AG04450 (cell line): ENCODE measurements around the gene CCDC187. TPM values are rescaled to one million over a fixed set of nuclear protein-coding genes. Genes with fewer than 3 reads are reported as not detected.

Experiments used
- CTCF ChIA-PET: fragments of 300-600, 350-600 bp; formaldehyde crosslinking; extraction: SDS; loops from one replicate; lab custom pipeline; 2022; ENCODE audit warnings: antibody characterized with exemption, inconsistent platforms; lab: Charles Lee
- POLR2A ChIA-PET: fragments of 350-600 bp; formaldehyde crosslinking; extraction: SDS; loops from one replicate; lab custom pipeline; 2021; ENCODE audit warnings: antibody characterized with exemption, inconsistent platforms; lab: Yijun Ruan, JAX
- DNase-seq: peaks from one replicate; pipeline ENCODE4 v3.0.0-alpha.2; 2011; ENCODE audit warnings: low read depth, low spot score
- H3K27ac ChIP-seq: one replicate; pipeline ENCODE4 v1.5.1; 2012; ENCODE audit warnings: low read depth, low read length, control low read depth
- H3K27me3 ChIP-seq: one replicate; pipeline ENCODE4 v1.6.0; 2012; ENCODE audit warnings: low read length; ENCODE audit not compliant: control insufficient read depth, insufficient read depth
- H3K4me3 ChIP-seq: 2 replicates; pipeline ENCODE4 v1.5.1; 2011; ENCODE audit warnings: mild to moderate bottlenecking, low read depth, low read length, control low read depth
- H3K9me3 ChIP-seq: 2 replicates; pipeline ENCODE4 v1.5.1; 2012; ENCODE audit warnings: low read length; ENCODE audit not compliant: control insufficient read depth, insufficient read depth
- polyA plus RNA-seq: library from polyadenylated mRNA; depleted of rRNA; stranded (reverse); fragments of >200 nt; gene quantifications from 2 replicates; pipeline ENCODE4 v1.2.3, GENCODE V29; 2011
- TF ChIP-seq, protein P1 (sequence below): IDR thresholded peaks from 2 replicates; pipeline ENCODE4 v1.5.1; 2011; ENCODE audit warnings: low read depth, low read length, control low read depth, inconsistent platforms

CCDC187 gene
- polyA plus RNA-seq, 1 experiment = not detected

DNA sequence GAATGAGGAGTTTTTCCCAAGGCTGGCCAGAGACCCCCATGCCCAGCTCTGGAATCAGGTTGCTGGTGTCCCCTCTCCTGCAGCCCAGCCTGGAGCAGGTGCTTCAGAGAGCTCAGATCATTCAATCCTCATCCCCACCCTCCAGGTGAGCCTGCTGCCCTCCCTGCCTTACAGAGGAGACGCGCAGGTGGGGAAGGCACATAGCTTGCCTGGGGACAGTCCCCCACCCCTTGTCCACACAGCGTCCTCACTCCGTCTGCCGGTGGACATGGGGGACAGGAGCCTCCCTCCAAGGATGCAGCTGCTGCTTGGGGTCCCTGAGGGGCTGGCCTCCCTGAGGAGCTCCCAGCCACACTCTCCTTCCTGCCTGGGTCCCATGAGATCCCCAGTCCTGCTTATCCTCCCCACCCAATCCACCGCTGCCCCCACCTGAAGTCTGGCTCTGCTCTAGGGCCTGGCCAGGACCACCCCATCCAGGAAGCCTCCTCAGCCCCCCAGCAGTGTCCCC lies 41.2 kb downstream of the CCDC187 start:
- ChIA-PET CTCF (interaction anchor here (0.9 kb wide), 1 partner anchor 37 kb away, joined by 3 read pairs; no protein-coding TSS in a partner anchor), POLR2A (no interaction called here)

DNA sequence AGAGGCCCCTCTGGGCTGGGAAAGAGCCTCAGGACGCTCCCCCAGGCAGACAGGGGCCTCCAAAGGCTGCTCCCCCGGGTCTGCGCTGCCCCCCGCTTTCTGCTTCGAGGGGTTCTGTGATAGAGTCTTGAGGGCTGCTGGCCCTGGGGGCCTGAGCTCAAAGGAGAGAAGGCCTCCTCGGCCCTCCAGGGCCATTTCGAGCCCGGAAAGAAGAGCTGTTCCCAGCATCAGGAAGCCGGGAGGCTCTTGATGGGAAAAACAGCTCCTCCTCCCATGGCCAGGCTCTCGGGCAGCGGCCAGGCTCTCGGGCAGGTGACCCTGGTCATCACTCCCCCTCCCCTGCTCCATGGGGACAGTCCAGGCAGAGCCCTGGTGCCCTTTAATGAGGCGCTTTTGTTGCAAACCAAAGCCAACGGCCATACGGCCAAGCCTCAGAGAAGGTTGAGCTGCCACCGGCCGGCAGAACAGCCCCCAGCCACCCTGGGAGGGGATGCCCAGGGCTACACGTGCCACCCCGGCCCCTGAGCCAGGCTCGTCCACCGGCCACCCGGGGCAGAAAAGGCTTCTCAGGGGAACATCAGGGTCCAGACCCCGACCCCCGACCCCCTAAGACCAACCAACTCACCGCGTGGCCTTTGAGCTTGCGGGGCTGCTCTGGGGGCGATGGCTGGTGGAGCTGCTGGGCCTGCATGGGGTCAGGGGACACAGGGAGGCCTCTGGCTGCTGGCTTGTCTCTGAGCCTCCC lies 42.0 kb downstream of the CCDC187 start:
- CTCF ChIA-PET = interaction anchor here (0.9 kb wide), 2 partner anchors 36 to 62 kb away, joined by 3 read pairs; no protein-coding TSS in a partner anchor

More for the DNA sequence above, 41.2 kb downstream of the CCDC187 start:
- H3K27ac ChIP-seq = no peak overlapping the region
- TF ChIP-seq, protein P1, sequence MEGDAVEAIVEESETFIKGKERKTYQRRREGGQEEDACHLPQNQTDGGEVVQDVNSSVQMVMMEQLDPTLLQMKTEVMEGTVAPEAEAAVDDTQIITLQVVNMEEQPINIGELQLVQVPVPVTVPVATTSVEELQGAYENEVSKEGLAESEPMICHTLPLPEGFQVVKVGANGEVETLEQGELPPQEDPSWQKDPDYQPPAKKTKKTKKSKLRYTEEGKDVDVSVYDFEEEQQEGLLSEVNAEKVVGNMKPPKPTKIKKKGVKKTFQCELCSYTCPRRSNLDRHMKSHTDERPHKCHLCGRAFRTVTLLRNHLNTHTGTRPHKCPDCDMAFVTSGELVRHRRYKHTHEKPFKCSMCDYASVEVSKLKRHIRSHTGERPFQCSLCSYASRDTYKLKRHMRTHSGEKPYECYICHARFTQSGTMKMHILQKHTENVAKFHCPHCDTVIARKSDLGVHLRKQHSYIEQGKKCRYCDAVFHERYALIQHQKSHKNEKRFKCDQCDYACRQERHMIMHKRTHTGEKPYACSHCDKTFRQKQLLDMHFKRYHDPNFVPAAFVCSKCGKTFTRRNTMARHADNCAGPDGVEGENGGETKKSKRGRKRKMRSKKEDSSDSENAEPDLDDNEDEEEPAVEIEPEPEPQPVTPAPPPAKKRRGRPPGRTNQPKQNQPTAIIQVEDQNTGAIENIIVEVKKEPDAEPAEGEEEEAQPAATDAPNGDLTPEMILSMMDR = no peak
- no peak overlapping the region for H3K4me3 ChIP-seq
- no peak for DNase-seq
- H3K9me3 ChIP-seq = no peaks in the 10 kb centered on the region; the same call in 1 of the 2 replicates
- H3K27me3 ChIP-seq = peaks cover 21% of the 10 kb centered on the region

GRCh38 chr9:136260936-136261472 lies 42.9 kb downstream of the CCDC187 start:
- CTCF ChIA-PET = interaction anchor here (0.9 kb wide), 1 partner anchor 63 kb away, joined by 3 read pairs; no protein-coding TSS in a partner anchor
- no peaks in the 10 kb centered on the region for H3K9me3 ChIP-seq
- TF ChIP-seq, protein P1 = no peak
- no peak overlapping the region for H3K4me3 ChIP-seq
- no peak overlapping the region for H3K27ac ChIP-seq
- POLR2A ChIA-PET = no interaction called here
- no peak for DNase-seq
- H3K27me3 ChIP-seq = peaks cover 23% of the 10 kb centered on the region

More for the DNA sequence above, 42.0 kb downstream of the CCDC187 start:
- no peaks in the 10 kb centered on the region for H3K9me3 ChIP-seq
- H3K4me3 ChIP-seq = no peak overlapping the region
- POLR2A ChIA-PET = no interaction called here
- no peak for DNase-seq
- H3K27me3 ChIP-seq = peaks cover 19% of the 10 kb centered on the region
- no peak overlapping the region for H3K27ac ChIP-seq
- TF ChIP-seq, protein P1 = no peak

DNA sequence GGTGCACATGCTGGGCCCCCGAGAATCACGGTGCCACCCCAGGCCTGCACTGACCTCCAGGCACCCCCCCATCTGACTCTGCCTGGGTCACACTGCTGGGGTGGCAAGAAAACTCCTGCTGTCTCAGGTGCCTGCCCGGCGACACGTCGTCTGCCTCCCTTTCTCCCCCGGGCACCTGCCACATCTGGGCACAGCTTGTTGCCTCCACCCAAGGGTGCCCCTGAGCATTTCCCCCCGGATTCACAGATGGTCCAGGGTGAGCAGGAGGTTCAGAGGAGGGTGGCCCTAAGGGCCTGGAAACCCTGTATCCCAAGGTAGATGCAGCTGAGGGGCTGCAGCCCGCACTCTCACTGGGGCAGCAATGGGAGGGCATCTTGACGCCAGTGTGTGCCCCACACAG lies 43.4 kb downstream of the CCDC187 start:
- POLR2A ChIA-PET = no interaction called here
- CTCF ChIA-PET = no interaction called here
- H3K27ac ChIP-seq = no peak overlapping the region
- H3K27me3 ChIP-seq = peaks cover 23% of the 10 kb centered on the region
- no peaks in the 10 kb centered on the region for H3K9me3 ChIP-seq
- DNase-seq = no peak
- no peak overlapping the region for H3K4me3 ChIP-seq
- TF ChIP-seq, protein P1 = no peak

GRCh38 chr9:136259836-136260235 lies 44.1 kb downstream of the CCDC187 start:
- Histone ChIP-seq H3K27me3 (peaks cover 23% of the 10 kb centered on the region), H3K4me3 (no peak overlapping the region), H3K27ac (no peak overlapping the region), H3K9me3 (no peaks in the 10 kb centered on the region; the same call in 1 of the 2 replicates)
- TF ChIP-seq, protein P1 = no peak
- ChIA-PET POLR2A (no interaction called here), CTCF (no interaction called here)
- no peak for DNase-seq
